Neural progenitor cell (in vitro differentiated cells): Measurements from ENCODE around the gene FXYD7. TPM values are rescaled to one million over a fixed set of nuclear protein-coding genes. Genes with fewer than 3 reads are reported as not detected.
A peak's percentile ranks its signal among the peaks of the same experiment; 100 is the strongest.
"Not testable (repeated sequence)": the region's sequence is repeated elsewhere in the genome, so short reads cannot be mapped to it uniquely, and the experiment has no call there.

ENCODE experiments used
- DNase-seq: peaks from one replicate; pipeline ENCODE4 v3.0.0-alpha.2; 2016; ENCODE audit warnings: low spot score
- H2AFZ ChIP-seq: fragments of 200-600 bp; sonication (generic); replicated peaks from 2 replicates; pipeline ENCODE4 v1.6.1; 2016; ENCODE audit warnings: antibody characterized with exemption
- H3F3A ChIP-seq: fragments of 200-600 bp; sonication (generic); 2 replicates; pipeline ENCODE4 v1.6.1; 2016; ENCODE audit warnings: antibody characterized with exemption, low read depth
- H3K27ac ChIP-seq: fragments of 200-600 bp; sonication (generic); 2 replicates; pipeline ENCODE4 v1.5.1; 2016; ENCODE audit warnings: mild to moderate bottlenecking
- H3K27me3 ChIP-seq: fragments of 200-600 bp; sonication (generic); 2 replicates; pipeline ENCODE4 v1.6.1; 2016; ENCODE audit warnings: mild to moderate bottlenecking, moderate library complexity
- H3K36me3 ChIP-seq: fragments of 200-600 bp; sonication (generic); 2 replicates; pipeline ENCODE4 v1.5.1; 2016
- H3K4me1 ChIP-seq: fragments of 200-600 bp; sonication (generic); 2 replicates; pipeline ENCODE4 v1.6.1; 2016; ENCODE audit warnings: mixed run types
- H3K4me2 ChIP-seq: fragments of 200-600 bp; sonication (generic); 2 replicates; pipeline ENCODE4 v1.6.1; 2016
- H3K4me3 ChIP-seq: fragments of 200-600 bp; sonication (generic); 2 replicates; pipeline ENCODE4 v1.5.1; 2016
- H3K79me2 ChIP-seq: fragments of 200-600 bp; sonication (generic); 2 replicates; pipeline ENCODE4 v1.6.1; 2016; ENCODE audit warnings: low read depth
- H3K9ac ChIP-seq: fragments of 200-600 bp; sonication (generic); 2 replicates; pipeline ENCODE4 v1.6.1; 2016
- H3K9me3 ChIP-seq: fragments of 200-600 bp; sonication (generic); 2 replicates; pipeline ENCODE4 v1.5.1; 2016; ENCODE audit warnings: low read depth
- H4K20me1 ChIP-seq: fragments of 200-600 bp; sonication (generic); 2 replicates; pipeline ENCODE4 v1.6.1; 2016; ENCODE audit warnings: low read depth
- H3K27ac Mint-ChIP-seq: 3 replicates; pipeline ENCODE4 v1.8.0; 2021; ENCODE audit warnings: mixed read lengths
- H3K27me3 Mint-ChIP-seq: 2 replicates; pipeline ENCODE4 v1.8.0; 2022; ENCODE audit warnings: low read depth, mild to moderate bottlenecking, inconsistent platforms, moderate library complexity, mixed read lengths; ENCODE audit not compliant: insufficient read depth
- H3K36me3 Mint-ChIP-seq: 3 replicates; pipeline ENCODE4 v1.8.0; 2021; ENCODE audit warnings: mixed read lengths
- H3K4me1 Mint-ChIP-seq: 3 replicates; pipeline ENCODE4 v1.8.0; 2021; ENCODE audit warnings: mixed read lengths
- H3K4me3 Mint-ChIP-seq: 3 replicates; pipeline ENCODE4 v1.8.0; 2021; ENCODE audit warnings: mild to moderate bottlenecking, moderate library complexity, mixed read lengths
- H3K9me3 Mint-ChIP-seq: 3 replicates; pipeline ENCODE4 v1.8.0; 2020; ENCODE audit warnings: mixed read lengths
- CTCF ChIP-seq: fragments of 200-600 bp; sonication (generic); IDR thresholded peaks from 2 replicates; pipeline ENCODE4 v1.5.1; 2017; ENCODE audit warnings: antibody characterized with exemption, mild to moderate bottlenecking
- EZH2 ChIP-seq: fragments of 200-600 bp; sonication (generic); IDR thresholded peaks from 2 replicates; pipeline ENCODE4 v1.6.1; 2017; ENCODE audit warnings: antibody characterized with exemption, mild to moderate bottlenecking, moderate library complexity
- EZH2phosphoT487 ChIP-seq: fragments of 200-600 bp; sonication (generic); IDR thresholded peaks from 2 replicates; pipeline ENCODE4 v1.6.1; 2017; ENCODE audit warnings: antibody characterized with exemption
- total RNA-seq: library from RNA; depleted of rRNA; stranded (reverse); fragments of >200 nt; gene quantifications from 2 replicates; pipeline ENCODE4 v1.2.3, GENCODE V29; 2015; ENCODE audit warnings: low replicate concordance

Gene FXYD7
- total RNA-seq, 1 donor from 2014 or later: 0.13 TPM

- Mint-ChIP-seq H3K4me1 (peaks cover 21% of the 10 kb centered on the region), H3K36me3 (no peaks in the 10 kb centered on the region), H3K27ac (no peak overlapping the region), H3K27me3 (peaks cover 49% of the 10 kb centered on the region), H3K9me3 (no peaks in the 10 kb centered on the region), H3K4me3 (no peak overlapping the region)
- Histone ChIP-seq H3K79me2 (no peaks in the 10 kb centered on the region), H4K20me1 (no peaks in the 10 kb centered on the region), H3K4me1 (peaks cover 12% of the 10 kb centered on the region), H3K4me3 (no peak overlapping the region), H3K9ac (no peak overlapping the region), H3F3A (peaks cover 6% of the 10 kb centered on the region), H3K4me2 (no peak overlapping the region), H3K9me3 (no peaks in the 10 kb centered on the region), H2AFZ (no peak overlapping the region), H3K36me3 (no peaks in the 10 kb centered on the region), H3K27ac (no peak overlapping the region), H3K27me3 (peaks cover 43% of the 10 kb centered on the region)
- TF ChIP-seq EZH2phosphoT487 (no peak), EZH2 (no peak), CTCF (no peak)
- no peak for DNase-seq
Measured at GRCh38 chr19:35151273-35152065, 8.4 kb downstream of the FXYD7 start.

GRCh38 chr19:35153129-35153522, 10.1 kb downstream of the FXYD7 start:
- H3K27me3 Mint-ChIP-seq: peaks cover 56% of the 10 kb centered on the region
- H3K27ac ChIP-seq, H3K79me2 ChIP-seq, H3K36me3 ChIP-seq, H2AFZ ChIP-seq, H3F3A ChIP-seq, H3K9me3 ChIP-seq, H3K9me3 Mint-ChIP-seq, H3K36me3 Mint-ChIP-seq, H3K4me2 ChIP-seq, H4K20me1 ChIP-seq, H3K9ac ChIP-seq, DNase-seq, H3K4me3 ChIP-seq: not testable (repeated sequence)
- Histone ChIP-seq H3K4me1 (peaks cover 12% of the 10 kb centered on the region), H3K27me3 (peaks cover 43% of the 10 kb centered on the region)
- peaks cover 21% of the 10 kb centered on the region for H3K4me1 Mint-ChIP-seq
- H3K4me3 Mint-ChIP-seq: peak overlapping the region; percentile 71
- H3K27ac Mint-ChIP-seq: peak overlapping the region; percentile 17

- TF ChIP-seq CTCF (peak; percentile 68), EZH2phosphoT487 (peak; percentile 40), EZH2 (peak; percentile 11)
- H3K4me1 Mint-ChIP-seq: peaks cover 21% of the 10 kb centered on the region
- H4K20me1 ChIP-seq: no peaks in the 10 kb centered on the region
- peak overlapping the region; percentile 81 for H3K4me3 Mint-ChIP-seq
- H3K4me1 ChIP-seq: peaks cover 12% of the 10 kb centered on the region
- no peaks in the 10 kb centered on the region for H3K79me2 ChIP-seq
- peaks cover 60% of the 10 kb centered on the region for H3K27me3 Mint-ChIP-seq
- no peaks in the 10 kb centered on the region for H3K36me3 Mint-ChIP-seq
- DNase-seq: peak; percentile 79
- peaks cover 43% of the 10 kb centered on the region for H3K27me3 ChIP-seq
- no peaks in the 10 kb centered on the region for H3K36me3 ChIP-seq
- peak overlapping the region; percentile 91 for H2AFZ ChIP-seq
- H3K9me3 ChIP-seq: no peaks in the 10 kb centered on the region
- H3K4me2 ChIP-seq: peak overlapping the region; percentile 85
- no peaks in the 10 kb centered on the region for H3K9me3 Mint-ChIP-seq
- no peak overlapping the region for H3K27ac ChIP-seq
- H3K4me3 ChIP-seq: peak overlapping the region; percentile 55
- H3K9ac ChIP-seq: no peak overlapping the region
- H3F3A ChIP-seq: peaks cover 6% of the 10 kb centered on the region
- no peak overlapping the region for H3K27ac Mint-ChIP-seq
Measured at GRCh38 chr19:35153701-35154524, 10.9 kb downstream of the FXYD7 start.
